Peyer's patch (tissue), 4 donors: ENCODE results near the gene GPS1.

ENCODE experiments used
- POLR2A ChIP-seq, 2 donors: fragments of 450-650 bp; IDR thresholded peaks; one replicate each; pipeline ENCODE4 v1.5.1; 2017; ENCODE audit warnings: antibody characterized with exemption in 2 of 2, mild to moderate bottlenecking in 2 of 2, moderate library complexity in 2 of 2
- TF ChIP-seq, protein P1 (sequence below), 6 experiments: fragments of 450-650 bp in 4 of 6; fragments of 200-600 bp in 2 of 6; sonication (generic) in 1 of 6; IDR thresholded peaks; one replicate each; pipeline ENCODE4 v1.5.1; 2017 to 2019; ENCODE audit warnings: antibody characterized with exemption in 6 of 6, mild to moderate bottlenecking in 3 of 6, moderate library complexity in 1 of 6

DNA sequence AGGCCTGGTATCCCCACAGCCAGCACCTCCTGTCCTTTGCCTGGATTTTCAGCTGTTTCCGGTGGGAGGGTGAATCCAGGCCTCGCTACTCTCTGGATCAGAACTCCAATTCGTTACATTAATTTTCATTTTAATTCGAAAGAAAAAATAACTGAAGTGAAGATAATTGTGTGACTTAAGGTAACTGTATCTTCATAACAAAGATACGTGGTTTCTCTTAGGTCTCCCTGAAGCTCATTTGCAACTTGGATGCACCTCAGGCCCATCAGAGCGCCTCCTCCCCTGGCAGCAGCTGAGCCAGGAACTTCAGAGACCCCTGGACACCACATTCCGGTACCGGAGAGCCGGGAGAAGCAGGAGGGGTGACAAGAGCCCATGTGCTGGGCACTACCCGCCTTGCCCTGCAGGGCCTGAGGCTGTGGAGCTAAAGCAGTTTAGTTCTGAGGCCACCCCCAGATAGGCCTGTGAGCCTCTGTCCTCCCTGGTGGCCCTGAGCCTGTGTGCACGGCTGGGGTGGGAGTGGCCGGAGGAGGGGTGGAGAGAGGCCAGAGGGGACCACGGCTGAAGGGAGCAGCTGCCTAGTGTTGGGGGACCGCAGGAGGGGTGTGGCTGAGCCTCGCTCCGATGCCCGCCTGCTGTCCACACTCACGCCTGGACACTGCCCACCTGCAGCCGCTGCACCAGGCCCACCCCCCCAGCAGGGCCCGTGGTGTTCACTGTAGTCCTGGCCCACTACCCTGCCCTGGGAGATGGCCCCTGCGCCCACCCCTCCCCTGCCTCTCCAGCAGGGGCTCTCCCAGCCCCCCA lies 25.3 kb downstream of the GPS1 start:
- no peak for TF ChIP-seq POLR2A (IDR thresholded peaks at IDR 0.05)
- TF ChIP-seq, protein P1, sequence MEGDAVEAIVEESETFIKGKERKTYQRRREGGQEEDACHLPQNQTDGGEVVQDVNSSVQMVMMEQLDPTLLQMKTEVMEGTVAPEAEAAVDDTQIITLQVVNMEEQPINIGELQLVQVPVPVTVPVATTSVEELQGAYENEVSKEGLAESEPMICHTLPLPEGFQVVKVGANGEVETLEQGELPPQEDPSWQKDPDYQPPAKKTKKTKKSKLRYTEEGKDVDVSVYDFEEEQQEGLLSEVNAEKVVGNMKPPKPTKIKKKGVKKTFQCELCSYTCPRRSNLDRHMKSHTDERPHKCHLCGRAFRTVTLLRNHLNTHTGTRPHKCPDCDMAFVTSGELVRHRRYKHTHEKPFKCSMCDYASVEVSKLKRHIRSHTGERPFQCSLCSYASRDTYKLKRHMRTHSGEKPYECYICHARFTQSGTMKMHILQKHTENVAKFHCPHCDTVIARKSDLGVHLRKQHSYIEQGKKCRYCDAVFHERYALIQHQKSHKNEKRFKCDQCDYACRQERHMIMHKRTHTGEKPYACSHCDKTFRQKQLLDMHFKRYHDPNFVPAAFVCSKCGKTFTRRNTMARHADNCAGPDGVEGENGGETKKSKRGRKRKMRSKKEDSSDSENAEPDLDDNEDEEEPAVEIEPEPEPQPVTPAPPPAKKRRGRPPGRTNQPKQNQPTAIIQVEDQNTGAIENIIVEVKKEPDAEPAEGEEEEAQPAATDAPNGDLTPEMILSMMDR (IDR thresholded peaks at IDR 0.05): no peak
